ENCODE results near the gene EVX1.

DNA sequence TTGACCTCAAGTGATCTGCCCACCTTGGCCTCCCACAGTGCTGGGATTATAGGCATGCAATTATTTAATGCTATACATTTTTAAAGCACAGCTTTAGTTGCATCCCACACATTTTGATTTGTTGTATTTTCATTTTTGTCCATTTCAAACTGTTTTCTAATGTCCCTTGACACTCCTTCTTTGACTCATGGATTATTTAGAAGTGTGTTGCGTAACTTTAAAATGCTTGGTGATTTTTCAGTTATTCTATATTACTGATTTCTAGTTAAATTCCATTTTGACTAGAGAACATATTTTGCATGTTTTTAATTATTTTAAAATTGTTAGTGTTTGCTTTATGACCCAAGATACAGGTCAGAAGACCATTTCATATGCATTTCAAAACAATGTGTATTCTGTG is 28.8 kb downstream of the EVX1 start:
- TF ChIP-seq POLR2A (IDR thresholded peaks at IDR 0.05) = no peak
- TF ChIP-seq, protein P1, sequence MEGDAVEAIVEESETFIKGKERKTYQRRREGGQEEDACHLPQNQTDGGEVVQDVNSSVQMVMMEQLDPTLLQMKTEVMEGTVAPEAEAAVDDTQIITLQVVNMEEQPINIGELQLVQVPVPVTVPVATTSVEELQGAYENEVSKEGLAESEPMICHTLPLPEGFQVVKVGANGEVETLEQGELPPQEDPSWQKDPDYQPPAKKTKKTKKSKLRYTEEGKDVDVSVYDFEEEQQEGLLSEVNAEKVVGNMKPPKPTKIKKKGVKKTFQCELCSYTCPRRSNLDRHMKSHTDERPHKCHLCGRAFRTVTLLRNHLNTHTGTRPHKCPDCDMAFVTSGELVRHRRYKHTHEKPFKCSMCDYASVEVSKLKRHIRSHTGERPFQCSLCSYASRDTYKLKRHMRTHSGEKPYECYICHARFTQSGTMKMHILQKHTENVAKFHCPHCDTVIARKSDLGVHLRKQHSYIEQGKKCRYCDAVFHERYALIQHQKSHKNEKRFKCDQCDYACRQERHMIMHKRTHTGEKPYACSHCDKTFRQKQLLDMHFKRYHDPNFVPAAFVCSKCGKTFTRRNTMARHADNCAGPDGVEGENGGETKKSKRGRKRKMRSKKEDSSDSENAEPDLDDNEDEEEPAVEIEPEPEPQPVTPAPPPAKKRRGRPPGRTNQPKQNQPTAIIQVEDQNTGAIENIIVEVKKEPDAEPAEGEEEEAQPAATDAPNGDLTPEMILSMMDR (IDR thresholded peaks at IDR 0.05 in 8 of 11, conservative IDR thresholded peaks at IDR 0.05 in 3 of 11) = no peak

Data from spleen (tissue), 7 donors.